ENCODE results near the gene LMNA.
A peak's percentile ranks its signal among the peaks of the same experiment; 100 is the strongest.

GRCh38 chr1:156118177-156118868 is 3.8 kb downstream of the LMNA start:
- TF ChIP-seq, protein P1, sequence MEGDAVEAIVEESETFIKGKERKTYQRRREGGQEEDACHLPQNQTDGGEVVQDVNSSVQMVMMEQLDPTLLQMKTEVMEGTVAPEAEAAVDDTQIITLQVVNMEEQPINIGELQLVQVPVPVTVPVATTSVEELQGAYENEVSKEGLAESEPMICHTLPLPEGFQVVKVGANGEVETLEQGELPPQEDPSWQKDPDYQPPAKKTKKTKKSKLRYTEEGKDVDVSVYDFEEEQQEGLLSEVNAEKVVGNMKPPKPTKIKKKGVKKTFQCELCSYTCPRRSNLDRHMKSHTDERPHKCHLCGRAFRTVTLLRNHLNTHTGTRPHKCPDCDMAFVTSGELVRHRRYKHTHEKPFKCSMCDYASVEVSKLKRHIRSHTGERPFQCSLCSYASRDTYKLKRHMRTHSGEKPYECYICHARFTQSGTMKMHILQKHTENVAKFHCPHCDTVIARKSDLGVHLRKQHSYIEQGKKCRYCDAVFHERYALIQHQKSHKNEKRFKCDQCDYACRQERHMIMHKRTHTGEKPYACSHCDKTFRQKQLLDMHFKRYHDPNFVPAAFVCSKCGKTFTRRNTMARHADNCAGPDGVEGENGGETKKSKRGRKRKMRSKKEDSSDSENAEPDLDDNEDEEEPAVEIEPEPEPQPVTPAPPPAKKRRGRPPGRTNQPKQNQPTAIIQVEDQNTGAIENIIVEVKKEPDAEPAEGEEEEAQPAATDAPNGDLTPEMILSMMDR (IDR thresholded peaks at IDR 0.05) = peak in 1 of 7 experiments; percentile 7
- TF ChIP-seq POLR2AphosphoS5 (IDR thresholded peaks at IDR 0.05) (peak; percentile 68 to 89 (median 85)), EP300 (IDR thresholded peaks at IDR 0.05) (no peak)

All from stomach (tissue), 4 donors.